ENCODE results near the gene ARHGEF9.

Gene ARHGEF9

GRCh38 chrX:63744850-63745394 lies 40.1 kb downstream of the ARHGEF9 start:
- no peak for DNase-seq

- DNase-seq, result no peak
Measured at GRCh38 chrX:63743596-63743995, 41.4 kb downstream of the ARHGEF9 start.

- DNase-seq, result no peak
Measured at GRCh38 chrX:63740382-63740781, 44.6 kb downstream of the ARHGEF9 start.

GRCh38 chrX:63739885-63740284 lies 45.1 kb downstream of the ARHGEF9 start:
- DNase-seq, result no peak

- no peak for DNase-seq
Measured at GRCh38 chrX:63738696-63739095, 46.3 kb downstream of the ARHGEF9 start.

- no peak for DNase-seq
Measured at GRCh38 chrX:63737131-63737921, 47.7 kb downstream of the ARHGEF9 start.

GRCh38 chrX:63735882-63736281 lies 49.1 kb downstream of the ARHGEF9 start:
- no peak for DNase-seq

GRCh38 chrX:63720293-63720692 lies 64.7 kb downstream of the ARHGEF9 start:
- DNase-seq, result no peak

- no peak for DNase-seq
Measured at GRCh38 chrX:63719633-63720032, 65.4 kb downstream of the ARHGEF9 start.

GRCh38 chrX:63718010-63718694 lies 66.9 kb downstream of the ARHGEF9 start:
- DNase-seq, result no peak

GRCh38 chrX:63713526-63713925 lies 71.5 kb downstream of the ARHGEF9 start:
- no peak for DNase-seq

- DNase-seq, result no peak
Measured at GRCh38 chrX:63708801-63709200, 76.2 kb downstream of the ARHGEF9 start.

GRCh38 chrX:63702556-63702955 lies 82.5 kb downstream of the ARHGEF9 start:
- DNase-seq, result no peak

GRCh38 chrX:63686878-63687714 lies 97.9 kb downstream of the ARHGEF9 start:
- no peak for DNase-seq

- no peak for DNase-seq
Measured at GRCh38 chrX:63680423-63680822, 104.6 kb downstream of the ARHGEF9 start.

- DNase-seq, result no peak
Measured at GRCh38 chrX:63679432-63679831, 105.6 kb downstream of the ARHGEF9 start.

GRCh38 chrX:63675716-63676115 lies 109.3 kb downstream of the ARHGEF9 start:
- DNase-seq, result no peak

GRCh38 chrX:63673896-63674295 lies 111.1 kb downstream of the ARHGEF9 start:
- no peak for DNase-seq

GRCh38 chrX:63664741-63665140 lies 120.3 kb downstream of the ARHGEF9 start:
- no peak for DNase-seq

- DNase-seq, result no peak
Measured at GRCh38 chrX:63664083-63664482, 120.9 kb downstream of the ARHGEF9 start.

GRCh38 chrX:63661676-63662075 lies 123.3 kb downstream of the ARHGEF9 start:
- DNase-seq, result no peak

GRCh38 chrX:63658920-63659319 lies 126.1 kb downstream of the ARHGEF9 start:
- DNase-seq, result no peak

- no peak for DNase-seq
Measured at GRCh38 chrX:63657821-63658220, 127.2 kb downstream of the ARHGEF9 start.
